Activated CD8-positive, alpha-beta T cell treated with anti-CD3 and anti-CD28 coated beads, Interleukin-2, amount 10 ng/mL, durations not matched to agents 7 days and 5 days (primary cell): Measurements from ENCODE around the gene KCTD19. TPM values are rescaled to one million over a fixed set of nuclear protein-coding genes. Genes with fewer than 3 reads are reported as not detected.

Experiments
- ATAC-seq: fragments of 150-1000 bp; cut with Tn5 transposase; one replicate; pipeline ENCODE4 v1.10.0; 2021; ENCODE audit warnings: moderate library complexity
- CTCF ChIA-PET: fragments of 350-600 bp; sonication (Branson Sonifier 250); formaldehyde crosslinking; loops from one replicate; lab custom pipeline; 2021; ENCODE audit warnings: antibody characterized with exemption; lab: Charles Lee
- POLR2A ChIA-PET: fragments of 350-600 bp; sonication (Branson Sonifier 250); formaldehyde crosslinking; loops from one replicate; lab custom pipeline; 2021; ENCODE audit warnings: antibody characterized with exemption; lab: Charles Lee
- DNase-seq: peaks from one replicate; pipeline ENCODE4 v3.0.0-alpha.2; 2020
- H3K27ac Mint-ChIP-seq: one replicate; pipeline ENCODE4 v1.8.0; 2021; ENCODE audit warnings: mild to moderate bottlenecking, mixed read lengths
- H3K27me3 Mint-ChIP-seq: one replicate; pipeline ENCODE4 v1.8.0; 2021; ENCODE audit warnings: low read depth, mixed read lengths
- H3K36me3 Mint-ChIP-seq: one replicate; pipeline ENCODE4 v1.8.0; 2021; ENCODE audit warnings: low read depth, mixed read lengths
- H3K4me1 Mint-ChIP-seq: one replicate; pipeline ENCODE4 v1.8.0; 2021; ENCODE audit warnings: low read depth, mixed read lengths
- H3K4me3 Mint-ChIP-seq: one replicate; pipeline ENCODE4 v1.8.0; 2021; ENCODE audit warnings: mild to moderate bottlenecking, mixed read lengths
- H3K9me3 Mint-ChIP-seq: one replicate; pipeline ENCODE4 v1.8.0; 2022; ENCODE audit warnings: mixed read lengths; ENCODE audit not compliant: insufficient read depth
- total RNA-seq, 2 experiments: library from RNA; stranded (reverse); gene quantifications; one replicate each; pipeline ENCODE4 v1.2.3, GENCODE V29; 2021

KCTD19 gene
- total RNA-seq, 2 experiments from 2014 or later = 0.65 to 1.1 TPM

DNA sequence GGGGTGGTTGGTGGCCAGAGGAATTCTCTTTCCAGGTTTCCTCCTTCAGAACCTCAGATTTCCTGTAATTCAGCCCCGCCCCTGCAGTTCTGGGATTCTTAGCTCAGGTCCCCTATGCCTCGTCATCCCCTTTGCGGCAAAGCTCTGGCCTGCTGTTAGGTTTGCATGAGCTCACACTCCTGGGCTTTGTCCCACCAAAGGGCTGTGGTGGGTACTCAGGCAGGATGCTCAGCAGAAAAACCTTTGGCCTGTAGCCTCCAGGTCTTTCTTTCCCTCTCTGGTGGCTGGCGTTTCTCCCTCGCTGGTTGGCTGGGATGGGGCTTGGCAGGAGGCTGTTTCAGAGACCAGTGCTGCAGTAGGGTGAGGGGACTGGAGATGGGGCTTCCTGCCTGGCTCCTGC is 56.8 kb downstream of the KCTD19 start:
- CTCF ChIA-PET = interaction anchor here (0.9 to 1.7 kb wide), 4 partner anchors 9 to 70 kb away, joined by 3 to 9 read pairs (median 5); no protein-coding TSS in a partner anchor
- Mint-ChIP-seq H3K27ac (no peak overlapping the region), H3K27me3 (no peaks in the 10 kb centered on the region), H3K4me1 (no peaks in the 10 kb centered on the region), H3K4me3 (no peak overlapping the region), H3K9me3 (no peaks in the 10 kb centered on the region), H3K36me3 (peaks cover 7% of the 10 kb centered on the region)
- POLR2A ChIA-PET = interaction anchor here (1.5 kb wide), 1 partner anchor 22 kb away, joined by 4 read pairs; the partner anchor contains the start of gene FHOD1
- ATAC-seq (no peak), DNase-seq (no peak)

DNA sequence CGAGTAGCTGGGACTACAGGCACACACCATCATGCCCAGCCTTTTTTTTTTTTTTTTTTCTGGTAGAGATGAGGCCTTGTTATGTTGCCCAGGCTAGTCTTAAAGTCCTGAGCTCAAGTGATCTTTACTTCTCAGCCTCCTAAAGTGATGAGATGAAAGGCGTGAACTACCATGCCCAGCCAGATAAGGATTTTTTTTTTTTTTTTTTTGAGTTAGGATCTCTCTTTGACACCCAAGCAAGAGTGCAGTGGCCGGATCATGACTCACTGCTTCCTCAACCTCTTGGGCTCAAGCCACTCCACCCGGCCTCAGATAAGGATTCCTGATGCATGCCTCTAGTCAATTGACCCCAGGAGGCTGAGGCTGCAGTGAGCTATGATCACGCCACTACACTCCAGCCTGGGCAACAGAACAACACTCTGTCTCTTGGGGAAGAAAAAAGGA is 58.4 kb downstream of the KCTD19 start:
- ChIA-PET POLR2A (interaction anchor here (0.8 kb wide), 1 partner anchor 343 kb away, joined by 3 read pairs; the partner anchor contains the start of gene RRAD), CTCF (interaction anchor here (0.8 kb wide), 1 partner anchor 71 kb away, joined by 4 read pairs; no protein-coding TSS in a partner anchor)
- Mint-ChIP-seq H3K27me3 (no peaks in the 10 kb centered on the region), H3K4me1 (no peaks in the 10 kb centered on the region), H3K27ac (no peak overlapping the region), H3K4me3 (no peak overlapping the region), H3K36me3 (peaks cover 5% of the 10 kb centered on the region), H3K9me3 (no peaks in the 10 kb centered on the region)
- DNase-seq = no peak
- ATAC-seq = no peak

DNA sequence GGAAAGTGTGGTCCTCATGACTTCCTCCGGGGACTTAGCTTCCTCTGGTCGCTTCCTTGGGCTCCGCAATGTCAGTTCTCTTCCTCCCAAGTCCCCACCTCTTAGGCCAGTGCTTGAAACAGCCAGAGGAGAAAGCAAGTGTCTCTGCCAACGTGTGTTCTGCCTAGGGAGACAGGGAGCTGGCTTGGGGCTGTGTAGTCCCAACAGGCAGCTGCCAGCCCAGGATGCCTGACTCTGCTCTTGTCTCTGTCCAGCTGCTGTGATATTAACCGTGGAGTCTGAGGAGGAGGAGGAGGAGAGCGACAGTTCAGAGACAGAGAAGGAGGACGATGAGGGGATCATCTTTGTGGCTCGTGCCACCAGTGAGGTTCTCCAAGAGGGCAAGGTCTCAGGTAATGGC is 60.7 kb downstream of the KCTD19 start:
- POLR2A ChIA-PET = no interaction called here
- H3K4me1 Mint-ChIP-seq = no peaks in the 10 kb centered on the region

DNA sequence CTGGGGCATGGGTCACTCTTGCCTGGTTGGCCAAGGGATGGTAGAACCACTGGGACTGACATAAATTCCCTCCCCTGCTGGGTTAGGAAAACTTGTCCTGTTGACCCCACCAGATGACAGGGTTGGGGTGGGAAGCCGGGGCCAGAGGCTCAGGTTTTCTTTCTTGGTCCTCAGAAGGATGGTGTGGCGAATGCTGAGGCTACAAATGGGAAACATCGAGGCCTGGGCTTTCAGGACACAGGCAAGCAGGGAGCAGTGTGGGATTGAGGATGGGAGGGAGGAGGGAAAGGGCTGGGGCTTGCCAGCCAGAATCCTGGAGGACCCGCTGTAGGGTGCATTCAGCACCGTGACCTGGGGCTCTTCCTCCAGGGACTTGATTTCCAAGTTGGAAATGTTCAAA is 61.7 kb downstream of the KCTD19 start:
- no peak overlapping the region for H3K27ac Mint-ChIP-seq
- POLR2A ChIA-PET = interaction anchor here (1.2 kb wide), 1 partner anchor 21 kb away, joined by 3 read pairs; no protein-coding TSS in a partner anchor
- CTCF ChIA-PET = interaction anchor here (1.5 to 2.3 kb wide), 4 partner anchors 14 to 216 kb away, joined by 3 to 5 read pairs (median 4); partner anchors contain the start of genes ATP6V0D1 and SLC9A5
- H3K4me3 Mint-ChIP-seq = no peak overlapping the region
- no peaks in the 10 kb centered on the region for H3K9me3 Mint-ChIP-seq
- no peak for DNase-seq
- ATAC-seq = no peak
- H3K27me3 Mint-ChIP-seq = no peaks in the 10 kb centered on the region
- H3K36me3 Mint-ChIP-seq = no peaks in the 10 kb centered on the region
- no peaks in the 10 kb centered on the region for H3K4me1 Mint-ChIP-seq

More for the DNA sequence above, 60.7 kb downstream of the KCTD19 start:
- Mint-ChIP-seq H3K27me3 (no peaks in the 10 kb centered on the region), H3K36me3 (no peaks in the 10 kb centered on the region), H3K27ac (no peak overlapping the region), H3K4me3 (no peak overlapping the region), H3K9me3 (no peaks in the 10 kb centered on the region)
- ATAC-seq = no peak
- CTCF ChIA-PET = interaction anchor here (1.5 to 2.3 kb wide), 3 partner anchors 13 to 215 kb away, joined by 3 to 5 read pairs (median 5); partner anchors contain the start of genes ATP6V0D1 and SLC9A5
- no peak for DNase-seq

DNA sequence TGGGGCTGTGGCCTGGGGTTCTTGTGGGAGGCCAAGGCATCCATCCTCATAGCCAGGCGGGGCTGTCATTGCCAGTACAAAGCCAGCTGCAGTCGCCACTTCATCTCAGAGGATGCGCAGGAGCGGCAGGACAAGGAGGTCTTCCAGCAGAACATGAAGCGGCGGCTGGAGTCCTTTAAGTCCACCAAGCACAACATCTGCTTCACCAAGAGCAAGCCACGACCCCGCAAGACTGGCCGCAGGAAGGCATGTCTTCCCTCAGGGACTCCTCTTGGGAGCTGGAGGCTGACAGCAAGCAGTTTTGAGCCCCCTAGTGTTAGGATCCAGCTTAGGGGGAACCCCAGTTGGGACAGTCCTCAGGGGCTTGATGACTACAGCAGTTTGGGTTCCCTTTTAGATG is 62.3 kb downstream of the KCTD19 start:
- ChIA-PET POLR2A (interaction anchor here (1.2 kb wide), 1 partner anchor 21 kb away, joined by 3 read pairs; no protein-coding TSS in a partner anchor), CTCF (interaction anchor here (1.6 to 2.3 kb wide), 2 partner anchors 16 to 164 kb away, joined by 3 to 5 read pairs; partner anchors contain the start of gene SLC9A5)
- DNase-seq = no peak
- Mint-ChIP-seq H3K27me3 (no peaks in the 10 kb centered on the region), H3K9me3 (no peaks in the 10 kb centered on the region), H3K27ac (no peak overlapping the region), H3K4me1 (no peaks in the 10 kb centered on the region), H3K4me3 (no peak overlapping the region), H3K36me3 (no peaks in the 10 kb centered on the region)
- no peak for ATAC-seq

DNA sequence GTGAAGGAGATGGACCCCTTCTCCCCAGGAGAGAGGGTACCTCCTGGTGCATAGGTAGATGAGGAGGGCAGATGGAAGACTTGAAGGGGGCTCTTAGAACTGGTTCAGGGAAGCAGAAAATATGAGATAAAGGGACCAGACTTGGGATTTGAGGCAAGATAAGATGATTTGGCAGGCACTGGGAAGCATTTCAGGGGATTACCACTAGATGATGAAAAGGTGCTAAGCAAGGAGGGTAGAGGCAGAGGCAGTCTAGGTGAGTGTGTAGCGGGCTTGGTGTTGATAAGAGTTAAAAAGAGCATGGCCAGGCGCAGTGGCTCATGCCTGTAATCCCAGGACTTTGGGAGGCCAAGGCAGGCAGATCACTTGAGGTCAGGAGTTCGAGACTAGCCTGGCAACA is 63.3 kb downstream of the KCTD19 start:
- no peaks in the 10 kb centered on the region for H3K4me1 Mint-ChIP-seq

DNA sequence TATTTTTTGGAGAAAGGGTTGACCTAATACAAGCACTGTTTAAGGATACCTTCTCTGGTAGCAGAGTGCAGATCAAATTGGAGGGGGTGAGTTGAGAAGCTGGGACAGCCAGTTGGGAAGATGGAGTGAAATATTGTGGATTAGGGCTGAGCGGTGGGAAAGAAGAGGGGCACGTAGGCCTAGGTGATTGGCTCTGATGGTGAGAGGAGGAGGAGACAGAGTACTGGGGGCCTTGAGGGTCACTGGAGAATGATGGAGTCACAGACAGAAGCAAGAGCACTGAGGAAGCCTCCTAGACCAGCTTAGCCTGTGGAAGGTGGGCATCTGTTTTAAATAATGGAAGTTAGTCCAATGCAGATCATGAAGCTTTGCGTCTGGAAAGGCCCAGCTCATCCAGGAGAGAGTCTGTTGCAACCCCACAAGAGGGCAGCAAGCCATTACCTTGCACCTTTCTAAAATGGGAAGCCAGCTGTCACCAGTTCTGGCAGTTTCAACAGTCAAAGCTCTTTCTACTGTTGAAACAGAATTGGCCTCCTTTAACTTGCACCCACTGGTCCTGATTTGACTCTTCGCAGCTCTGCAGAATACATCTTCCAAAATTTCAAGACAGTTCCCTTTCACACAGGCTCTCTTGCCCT is 66.0 kb downstream of the KCTD19 start:
- ChIA-PET CTCF (interaction anchor here (0.7 to 2.6 kb wide), 27 partner anchors 9 to 357 kb away, joined by 3 to 34 read pairs (median 4); partner anchors contain the start of genes CES3, FHOD1, KCTD19 and LRRC36), POLR2A (no interaction called here)
- Mint-ChIP-seq H3K4me1 (no peaks in the 10 kb centered on the region), H3K36me3 (no peaks in the 10 kb centered on the region), H3K27me3 (no peaks in the 10 kb centered on the region), H3K4me3 (no peak overlapping the region), H3K9me3 (no peaks in the 10 kb centered on the region), H3K27ac (no peak overlapping the region)
- peak; percentile 51 for DNase-seq
- peak; percentile 54 for ATAC-seq

More for the DNA sequence above, 63.3 kb downstream of the KCTD19 start:
- Mint-ChIP-seq H3K4me3 (no peak overlapping the region), H3K27me3 (no peaks in the 10 kb centered on the region), H3K9me3 (no peaks in the 10 kb centered on the region), H3K27ac (no peak overlapping the region), H3K36me3 (no peaks in the 10 kb centered on the region)
- no peak for ATAC-seq
- ChIA-PET CTCF (interaction anchor here (1.6 kb wide), 1 partner anchor 165 kb away, joined by 3 read pairs; no protein-coding TSS in a partner anchor), POLR2A (no interaction called here)
- DNase-seq = no peak

DNA sequence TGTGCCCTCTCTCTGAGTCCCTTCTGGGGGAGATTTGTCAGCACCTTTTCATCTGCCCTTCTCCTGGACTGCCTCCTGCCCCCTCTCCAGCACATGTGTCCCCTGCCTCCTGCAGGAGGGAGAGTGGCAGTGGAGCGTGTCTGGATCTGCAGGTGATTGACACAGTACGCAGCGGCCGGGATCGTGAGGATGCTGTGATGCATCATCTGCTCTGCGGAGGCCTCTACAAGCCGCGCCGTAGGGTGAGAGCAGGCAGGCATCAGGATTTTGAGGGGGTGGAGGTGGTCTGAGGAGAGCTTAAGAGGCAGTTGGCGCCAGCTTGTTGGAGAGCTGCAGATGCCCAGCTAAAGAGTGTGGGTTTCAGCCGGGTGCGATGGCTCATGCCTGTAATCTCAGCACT is 66.8 kb downstream of the KCTD19 start:
- POLR2A ChIA-PET = no interaction called here
- no peak for ATAC-seq
- Mint-ChIP-seq H3K27me3 (no peaks in the 10 kb centered on the region), H3K4me1 (no peaks in the 10 kb centered on the region), H3K36me3 (no peaks in the 10 kb centered on the region), H3K9me3 (no peaks in the 10 kb centered on the region), H3K27ac (no peak overlapping the region), H3K4me3 (no peak overlapping the region)
- no peak for DNase-seq
- CTCF ChIA-PET = interaction anchor here (0.9 to 2.6 kb wide), 9 partner anchors 10 to 299 kb away, joined by 3 to 34 read pairs (median 6); partner anchors contain the start of genes CES3, KCTD19 and LRRC36

DNA sequence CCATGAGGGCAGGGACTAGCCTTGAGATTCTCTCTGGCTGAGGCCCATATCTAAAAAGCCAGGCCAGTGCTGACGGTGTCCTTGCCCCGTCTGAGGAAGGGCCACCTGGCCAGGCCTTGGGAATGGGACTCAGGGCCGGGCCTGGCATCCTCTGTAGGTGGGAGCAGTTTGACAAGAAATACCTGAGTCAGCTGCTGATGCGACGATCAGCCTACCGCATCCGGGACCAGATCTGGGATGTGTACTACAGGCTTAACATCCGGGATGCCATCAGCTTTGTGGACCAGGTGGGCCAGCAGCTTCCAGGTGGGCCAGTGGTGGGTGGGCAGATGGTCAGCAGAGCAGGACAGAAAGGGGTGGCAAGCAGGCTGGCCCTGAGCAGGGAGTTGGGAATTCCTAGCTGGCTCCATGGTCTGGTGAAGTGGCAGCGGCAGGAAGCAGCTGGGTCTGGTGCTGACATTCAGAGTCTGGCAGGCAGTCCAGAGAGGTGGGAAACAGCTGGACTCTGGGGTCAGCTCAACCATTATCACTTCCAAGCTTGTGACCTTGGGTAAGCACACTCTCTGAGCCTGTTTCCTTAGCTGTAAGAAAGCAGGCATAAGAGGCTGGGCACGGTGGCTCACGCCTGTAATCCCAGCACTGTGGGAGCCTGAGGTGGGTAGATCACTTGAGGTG is 68.2 kb downstream of the KCTD19 start:
- ATAC-seq = no peak
- no peak overlapping the region for H3K27ac Mint-ChIP-seq
- no peak overlapping the region for H3K4me3 Mint-ChIP-seq
- no peaks in the 10 kb centered on the region for H3K27me3 Mint-ChIP-seq
- POLR2A ChIA-PET = no interaction called here
- CTCF ChIA-PET = interaction anchor here (0.8 to 1.0 kb wide), 2 partner anchors 9 to 20 kb away, joined by 3 read pairs; partner anchors contain the start of gene SLC9A5
- no peaks in the 10 kb centered on the region for H3K36me3 Mint-ChIP-seq
- no peaks in the 10 kb centered on the region for H3K4me1 Mint-ChIP-seq
- no peak for DNase-seq
- H3K9me3 Mint-ChIP-seq = no peaks in the 10 kb centered on the region

DNA sequence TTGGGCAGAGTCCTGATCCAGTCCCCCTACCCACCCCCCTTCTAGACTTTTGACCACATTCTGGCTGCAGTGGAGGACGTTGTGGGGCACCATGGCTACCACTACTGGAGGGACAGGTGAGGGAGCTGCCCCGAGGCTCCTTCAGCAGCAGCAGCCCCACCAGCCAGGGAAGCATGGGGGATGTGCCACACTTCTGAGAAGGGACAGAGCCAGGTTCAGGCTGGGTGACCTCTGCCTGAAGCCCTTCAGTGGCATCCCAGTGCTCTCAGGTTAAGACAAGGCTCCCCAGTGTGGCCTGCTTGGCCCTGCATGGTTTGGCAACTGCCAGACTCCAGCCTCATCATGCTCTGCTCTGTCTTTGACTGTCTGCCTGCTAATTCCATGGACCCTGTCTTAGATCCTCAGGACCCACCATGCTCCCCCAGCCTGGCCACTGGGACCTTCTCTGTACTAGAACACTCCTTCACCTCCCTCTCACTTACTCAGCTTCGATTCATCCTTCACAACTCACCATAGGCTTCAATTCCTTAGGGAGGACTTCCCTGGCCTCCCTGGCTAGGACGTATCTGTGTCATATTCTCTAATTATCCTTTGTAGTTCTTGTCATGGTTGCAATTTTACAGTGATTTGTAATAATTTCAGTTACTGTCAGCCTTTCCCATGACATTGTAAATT is 68.9 kb downstream of the KCTD19 start:
- Mint-ChIP-seq H3K4me1 (no peaks in the 10 kb centered on the region), H3K4me3 (no peak overlapping the region), H3K27me3 (no peaks in the 10 kb centered on the region), H3K9me3 (no peaks in the 10 kb centered on the region), H3K27ac (no peak overlapping the region), H3K36me3 (no peaks in the 10 kb centered on the region)
- CTCF ChIA-PET = interaction anchor here (1.0 kb wide), 1 partner anchor 21 kb away, joined by 3 read pairs; no protein-coding TSS in a partner anchor
- ATAC-seq (no peak), DNase-seq (no peak)
- POLR2A ChIA-PET = no interaction called here

DNA sequence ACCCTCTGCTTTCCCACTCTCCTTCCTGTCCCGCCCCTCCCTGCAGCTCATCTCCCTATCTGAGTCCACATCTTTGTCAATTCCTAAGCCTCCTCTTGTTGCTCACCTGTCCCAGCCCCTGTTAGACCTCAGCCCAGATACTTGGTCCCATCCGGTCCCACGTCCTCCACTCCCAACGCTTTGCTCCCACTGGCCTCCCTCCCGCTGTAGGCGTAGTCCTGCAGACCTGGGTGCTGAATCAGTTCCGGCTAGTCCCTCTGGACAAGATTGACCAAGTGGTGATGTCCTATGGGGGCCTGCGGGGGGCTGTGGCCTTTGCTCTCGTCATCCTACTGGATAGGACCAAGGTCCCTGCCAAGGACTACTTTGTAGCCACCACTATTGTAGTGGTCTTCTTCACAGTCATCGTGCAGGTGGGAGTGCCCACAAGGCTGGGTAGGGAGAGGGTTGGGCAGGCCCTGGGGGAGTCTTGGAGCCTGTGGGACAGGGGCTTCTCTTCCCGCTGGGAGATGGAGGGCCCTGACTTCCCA is 69.8 kb downstream of the KCTD19 start:
- H3K4me1 Mint-ChIP-seq = no peaks in the 10 kb centered on the region
- ChIA-PET POLR2A (no interaction called here), CTCF (no interaction called here)
- ATAC-seq (no peak), DNase-seq (no peak)
- H3K9me3 Mint-ChIP-seq = no peaks in the 10 kb centered on the region
- H3K27me3 Mint-ChIP-seq = no peaks in the 10 kb centered on the region
- H3K27ac Mint-ChIP-seq = no peak overlapping the region
- H3K4me3 Mint-ChIP-seq = no peak overlapping the region
- no peaks in the 10 kb centered on the region for H3K36me3 Mint-ChIP-seq
